HUES64 (cell line): ENCODE results near the gene FABP6.
"Not testable (repeated sequence)": the region's sequence is repeated elsewhere in the genome, so short reads cannot be mapped to it uniquely, and the experiment has no call there.

ENCODE experiments used
- H3K27ac ChIP-seq: 2 replicates; pipeline ENCODE4 v1.7.0; 2013; ENCODE audit warnings: low read depth, low read length, inconsistent platforms
- H3K27me3 ChIP-seq: 2 replicates; pipeline ENCODE4 v1.6.1; 2013; ENCODE audit warnings: mild to moderate bottlenecking, low read length; ENCODE audit not compliant: insufficient read depth
- H3K36me3 ChIP-seq: 2 replicates; pipeline ENCODE4 v1.6.1; 2013; ENCODE audit warnings: mild to moderate bottlenecking, low read length; ENCODE audit not compliant: insufficient read depth
- H3K4me1 ChIP-seq: 2 replicates; pipeline ENCODE4 v1.6.1; 2013; ENCODE audit warnings: mild to moderate bottlenecking, low read length, moderate library complexity; ENCODE audit not compliant: insufficient read depth
- H3K4me3 ChIP-seq: 2 replicates; pipeline ENCODE4 v1.5.1; 2013; ENCODE audit warnings: mild to moderate bottlenecking, low read length, moderate library complexity
- H3K9ac ChIP-seq: 2 replicates; pipeline ENCODE4 v1.6.1; 2013; ENCODE audit warnings: mild to moderate bottlenecking, low read depth, low read length
- H3K9me3 ChIP-seq: 2 replicates; pipeline ENCODE4 v1.6.1; 2013; ENCODE audit warnings: low read depth, low read length; ENCODE audit not compliant: insufficient read depth
- WGBS: fragments of 150-250, 120-280 bp; methylation state at CpG from one replicate; pipeline ENCODE4 v1.1.7; 2013; ENCODE audit warnings: missing lambda C conversion rate; 5-methylcytosine and 5-hydroxymethylcytosine counted together

The FABP6 gene

DNA sequence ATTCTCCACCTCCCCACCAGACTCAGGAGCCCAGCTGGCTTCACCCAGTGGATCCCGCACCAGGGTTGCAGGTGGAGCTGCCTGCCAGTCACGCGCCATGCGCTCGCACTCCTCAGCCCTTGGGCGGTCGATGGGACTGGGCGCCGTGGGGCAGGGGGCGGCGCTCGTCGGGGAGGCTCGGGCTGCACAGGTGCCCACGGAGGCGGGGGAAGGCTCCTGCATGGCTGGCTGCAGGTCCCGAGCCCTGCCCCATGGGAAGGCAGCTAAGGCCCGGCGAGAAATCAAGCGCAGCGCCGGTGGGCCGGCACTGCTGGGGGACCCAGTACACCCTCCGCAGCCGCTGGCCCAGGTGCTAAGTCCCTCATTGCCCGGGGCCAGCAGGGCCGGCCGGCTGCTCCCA is 35.5 kb upstream of the FABP6 start:
- not testable (repeated sequence) for H3K4me3 ChIP-seq, H3K9me3 ChIP-seq, H3K27me3 ChIP-seq, H3K9ac ChIP-seq, H3K36me3 ChIP-seq, H3K27ac ChIP-seq
- WGBS = 92% methylated on average over 28 of the region's 28 CpGs
- peaks cover 21% of the 10 kb centered on the region for H3K4me1 ChIP-seq

DNA sequence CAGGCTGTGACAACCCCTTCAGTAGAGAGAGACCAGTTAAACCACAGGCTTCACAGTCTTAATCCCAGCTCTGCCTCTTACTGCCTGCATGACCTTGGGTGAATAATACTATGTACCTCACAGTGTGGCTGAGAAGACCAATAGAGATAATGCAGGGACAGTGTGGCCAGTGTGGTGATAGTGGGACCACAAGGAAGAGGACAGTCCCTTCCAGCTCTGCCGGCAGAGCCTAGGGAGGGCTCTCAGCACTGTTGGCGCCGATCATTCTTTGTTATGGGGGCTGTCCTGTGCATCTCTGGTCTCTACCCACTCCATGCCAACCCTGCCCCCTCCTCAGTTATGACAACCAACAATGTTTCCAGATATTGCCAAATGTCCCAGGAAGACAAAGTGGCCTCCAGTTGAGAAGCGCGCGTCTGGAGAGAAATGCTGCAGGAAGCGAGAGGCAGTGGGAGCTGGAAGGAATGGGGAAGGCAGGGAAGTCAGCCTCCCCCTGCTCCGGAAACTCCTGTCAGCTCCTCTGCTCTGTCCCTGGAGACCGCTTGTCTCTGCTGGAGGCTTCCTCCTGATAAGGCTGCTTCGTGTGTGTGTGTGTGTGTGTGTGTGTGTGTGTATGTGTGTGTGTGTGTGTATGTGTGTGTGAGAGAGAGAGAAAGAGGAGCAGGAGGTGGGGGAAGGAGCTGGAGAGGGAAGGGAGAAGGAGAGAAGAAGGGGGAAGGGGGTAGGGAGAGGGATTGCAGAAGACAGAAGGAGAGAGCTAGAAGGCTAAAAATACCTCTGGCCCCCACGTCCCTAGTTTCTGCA is 31.8 kb upstream of the FABP6 start:
- Histone ChIP-seq H3K9me3 (no peaks in the 10 kb centered on the region), H3K9ac (no peak overlapping the region; the same call in 1 of the 2 replicates), H3K27ac (no peak overlapping the region; the same call in 1 of the 2 replicates), H3K36me3 (no peaks in the 10 kb centered on the region), H3K4me1 (peaks cover 22% of the 10 kb centered on the region), H3K27me3 (no peaks in the 10 kb centered on the region), H3K4me3 (0 out of 2 replicates have a peak overlapping the region, but pooled peaks have one; percentile 20)
- WGBS = 19% methylated on average over 11 of the region's 11 CpGs

GRCh38 chr5:160198146-160198545 is 31.2 kb upstream of the FABP6 start:
- no peak overlapping the region for H3K27ac ChIP-seq
- no peaks in the 10 kb centered on the region for H3K36me3 ChIP-seq
- H3K27me3 ChIP-seq = no peaks in the 10 kb centered on the region
- no peaks in the 10 kb centered on the region for H3K9me3 ChIP-seq
- H3K4me3 ChIP-seq = 0 out of 2 replicates have a peak overlapping the region, but pooled peaks have one; percentile 20
- 52% methylated on average over 5 of the region's 5 CpGs for WGBS
- H3K4me1 ChIP-seq = peaks cover 22% of the 10 kb centered on the region
- H3K9ac ChIP-seq = no peak overlapping the region; the same call in 1 of the 2 replicates

DNA sequence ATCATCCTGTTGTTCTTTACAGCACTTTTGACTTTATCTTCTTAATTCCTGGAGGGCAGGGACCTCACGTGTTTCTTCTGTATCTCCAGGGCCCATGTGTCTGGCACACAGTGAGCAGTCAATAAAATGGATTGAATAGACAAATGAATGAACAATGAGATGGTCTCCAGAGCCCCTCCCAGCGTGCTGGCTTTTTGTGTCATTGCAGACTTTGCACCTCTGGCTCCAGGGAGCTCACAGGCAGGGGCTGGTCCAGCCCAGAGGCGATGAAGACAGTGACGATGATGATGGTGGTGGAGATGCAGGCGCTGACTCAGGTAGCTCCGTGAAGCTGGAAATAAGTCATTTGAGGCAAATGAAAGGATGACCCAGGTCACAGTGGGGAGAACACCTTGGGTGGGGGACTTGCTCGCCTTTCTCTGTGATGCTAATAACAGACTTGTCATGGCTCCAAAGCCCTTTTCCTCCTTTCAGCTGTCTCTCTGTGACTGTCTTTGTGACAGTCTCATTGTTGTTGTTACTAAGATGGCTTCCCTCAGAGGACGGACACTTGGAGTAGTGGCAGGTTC is 30.4 kb upstream of the FABP6 start:
- H3K27me3 ChIP-seq = no peaks in the 10 kb centered on the region
- WGBS = 22% methylated on average over 8 of the region's 8 CpGs
- no peak overlapping the region for H3K27ac ChIP-seq
- peak overlapping the region; percentile 39 for H3K4me3 ChIP-seq
- H3K4me1 ChIP-seq = peaks cover 22% of the 10 kb centered on the region
- H3K9ac ChIP-seq = no peak overlapping the region
- no peaks in the 10 kb centered on the region for H3K9me3 ChIP-seq
- no peaks in the 10 kb centered on the region for H3K36me3 ChIP-seq

- Histone ChIP-seq H3K27me3 (no peaks in the 10 kb centered on the region), H3K4me1 (peaks cover 22% of the 10 kb centered on the region), H3K9me3 (no peaks in the 10 kb centered on the region), H3K4me3 (peak overlapping the region; percentile 39), H3K27ac (no peak overlapping the region), H3K9ac (no peak overlapping the region), H3K36me3 (no peaks in the 10 kb centered on the region)
- WGBS = 6% methylated on average over 30 of the region's 30 CpGs
These were observed 29.8 kb upstream of the FABP6 start for GRCh38 chr5:160199410-160199911.

DNA sequence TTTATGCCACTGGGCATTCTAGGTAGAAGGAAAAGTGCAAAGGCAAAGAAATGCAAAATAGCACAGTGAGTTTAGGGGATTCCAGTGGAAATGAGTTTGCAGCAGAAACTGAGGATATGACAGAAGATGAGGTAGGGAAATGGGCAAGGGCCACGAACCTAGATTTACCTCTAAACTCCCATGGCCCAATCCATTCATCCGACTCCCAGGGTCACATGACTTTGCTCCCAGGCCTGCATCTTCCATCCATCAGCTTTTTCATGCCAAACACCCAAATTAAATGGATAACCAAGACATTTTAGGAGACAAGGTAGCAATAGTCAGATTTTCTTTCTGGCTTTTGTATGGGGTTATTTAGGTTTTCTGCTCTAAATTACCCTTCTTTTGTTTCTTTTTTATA is 22.2 kb upstream of the FABP6 start:
- Histone ChIP-seq H3K9me3 (no peaks in the 10 kb centered on the region), H3K36me3 (no peaks in the 10 kb centered on the region), H3K4me3 (no peak overlapping the region), H3K27me3 (no peaks in the 10 kb centered on the region), H3K27ac (no peak overlapping the region), H3K4me1 (no peaks in the 10 kb centered on the region), H3K9ac (no peak overlapping the region)
- 82% methylated on average over 2 of the region's 2 CpGs for WGBS

DNA sequence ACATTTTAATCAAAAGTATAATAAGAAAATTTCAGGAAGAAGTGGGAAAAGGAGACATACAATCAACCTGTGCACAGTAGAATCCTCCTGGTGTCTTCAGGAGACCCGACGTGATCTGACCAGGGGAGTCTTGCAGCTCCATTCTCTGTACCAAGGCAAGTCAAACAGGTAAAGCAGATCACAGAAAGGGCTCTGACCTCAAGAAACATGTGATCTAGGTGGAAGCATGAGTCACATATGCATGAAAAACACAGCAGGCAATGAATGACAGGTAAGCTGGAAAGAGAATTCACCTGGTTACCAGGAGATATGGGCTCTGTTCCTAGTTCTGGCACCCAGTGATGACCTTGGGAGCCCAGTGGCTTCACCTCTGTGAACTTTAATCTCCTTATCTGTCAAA is 19.4 kb upstream of the FABP6 start:
- H3K9me3 ChIP-seq = no peaks in the 10 kb centered on the region
- H3K9ac ChIP-seq = no peak overlapping the region
- H3K4me1 ChIP-seq = no peaks in the 10 kb centered on the region
- no peak overlapping the region for H3K27ac ChIP-seq
- 95% methylated on average over 2 of the region's 2 CpGs for WGBS
- H3K4me3 ChIP-seq = no peak overlapping the region
- no peaks in the 10 kb centered on the region for H3K36me3 ChIP-seq
- H3K27me3 ChIP-seq = no peaks in the 10 kb centered on the region

DNA sequence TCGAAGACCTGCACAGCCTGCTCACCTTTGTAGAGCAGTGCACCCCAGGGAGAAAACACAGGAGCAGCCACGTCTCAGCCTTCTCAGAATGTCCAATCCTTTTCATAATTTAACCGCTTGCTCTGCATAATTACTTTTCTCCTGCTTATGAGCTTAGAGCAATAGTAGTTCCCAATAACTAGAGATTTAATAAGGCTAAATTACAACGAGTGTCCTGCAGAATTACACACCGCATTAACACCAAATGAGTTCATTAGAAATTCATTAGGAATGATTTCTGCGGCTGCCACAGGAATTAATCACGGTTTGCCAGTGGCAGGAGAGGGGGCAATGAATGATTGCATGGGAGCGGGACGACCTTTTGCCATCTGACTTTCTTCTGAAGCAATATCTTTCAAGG is 18.7 kb upstream of the FABP6 start:
- Histone ChIP-seq H3K9ac (no peak overlapping the region), H3K27ac (no peak overlapping the region), H3K27me3 (no peaks in the 10 kb centered on the region), H3K36me3 (no peaks in the 10 kb centered on the region), H3K9me3 (no peaks in the 10 kb centered on the region), H3K4me3 (no peak overlapping the region), H3K4me1 (no peaks in the 10 kb centered on the region)
- 88% methylated on average over 9 of the region's 9 CpGs for WGBS

DNA sequence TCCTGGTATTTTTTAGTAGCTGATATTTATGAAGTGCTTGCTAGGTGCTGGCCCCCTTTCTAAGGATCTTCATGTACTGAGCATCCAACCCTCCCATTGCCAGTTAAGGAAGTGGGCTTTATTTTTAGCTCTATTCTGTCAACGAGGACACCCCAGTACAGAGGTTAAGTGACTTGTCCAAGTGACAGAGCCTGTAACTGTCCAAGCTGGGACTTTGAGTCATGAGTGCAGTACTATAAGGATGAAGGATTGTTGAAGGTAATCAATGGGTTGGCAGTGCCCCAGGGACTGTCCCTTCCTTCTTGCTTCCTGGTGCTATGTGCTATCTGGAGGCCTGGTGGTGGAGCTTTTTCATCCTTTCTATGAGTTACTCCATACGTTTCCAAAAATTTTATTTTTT is 18.0 kb upstream of the FABP6 start:
- Histone ChIP-seq H3K4me1 (no peaks in the 10 kb centered on the region), H3K27me3 (no peaks in the 10 kb centered on the region), H3K36me3 (no peaks in the 10 kb centered on the region), H3K9me3 (no peaks in the 10 kb centered on the region), H3K27ac (no peak overlapping the region), H3K4me3 (no peak overlapping the region), H3K9ac (no peak overlapping the region)
- 100% methylated on average over 2 of the region's 2 CpGs for WGBS

DNA sequence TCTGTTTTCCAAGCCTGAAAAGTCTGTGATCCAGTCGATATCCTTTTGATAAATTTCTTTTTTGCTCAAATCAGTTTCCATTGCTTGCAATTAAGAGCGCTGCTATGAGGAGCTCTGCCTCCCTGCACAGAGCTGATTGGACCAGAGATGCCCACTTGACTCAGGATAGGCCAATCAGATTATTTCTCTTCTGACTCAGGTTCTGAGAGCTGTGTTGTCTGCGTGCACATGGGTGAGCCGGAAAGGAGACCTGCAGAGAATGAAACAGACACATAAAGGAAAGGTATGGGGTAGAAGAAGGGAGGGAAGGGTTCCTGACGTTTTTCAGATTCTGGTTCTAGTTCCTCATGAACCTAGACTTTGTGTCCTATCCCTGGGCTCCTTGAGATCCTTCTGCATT is 15.8 kb upstream of the FABP6 start:
- H3K9ac ChIP-seq = no peak overlapping the region
- no peak overlapping the region for H3K27ac ChIP-seq
- WGBS = 78% methylated on average over 5 of the region's 5 CpGs
- H3K4me3 ChIP-seq = no peak overlapping the region
- no peaks in the 10 kb centered on the region for H3K9me3 ChIP-seq
- H3K36me3 ChIP-seq = no peaks in the 10 kb centered on the region
- no peaks in the 10 kb centered on the region for H3K27me3 ChIP-seq
- H3K4me1 ChIP-seq = no peaks in the 10 kb centered on the region

GRCh38 chr5:160219356-160219755 is 9.9 kb upstream of the FABP6 start:
- no peaks in the 10 kb centered on the region for H3K36me3 ChIP-seq
- no peak overlapping the region for H3K9ac ChIP-seq
- H3K27ac ChIP-seq = no peak overlapping the region
- 85% methylated on average over 4 of the region's 4 CpGs for WGBS
- H3K27me3 ChIP-seq = no peaks in the 10 kb centered on the region
- no peak overlapping the region for H3K4me3 ChIP-seq
- no peaks in the 10 kb centered on the region for H3K4me1 ChIP-seq
- H3K9me3 ChIP-seq = no peaks in the 10 kb centered on the region
